ENCODE results near the gene ACER3. TPM values are rescaled to one million over a fixed set of nuclear protein-coding genes. Genes with fewer than 3 reads are reported as not detected.
"Not testable (repeated sequence)": the region's sequence is repeated elsewhere in the genome, so short reads cannot be mapped to it uniquely, and the experiment has no call there.

Gene ACER3
- total RNA-seq = 13.3 and 13.7 TPM in 2 replicates

DNA sequence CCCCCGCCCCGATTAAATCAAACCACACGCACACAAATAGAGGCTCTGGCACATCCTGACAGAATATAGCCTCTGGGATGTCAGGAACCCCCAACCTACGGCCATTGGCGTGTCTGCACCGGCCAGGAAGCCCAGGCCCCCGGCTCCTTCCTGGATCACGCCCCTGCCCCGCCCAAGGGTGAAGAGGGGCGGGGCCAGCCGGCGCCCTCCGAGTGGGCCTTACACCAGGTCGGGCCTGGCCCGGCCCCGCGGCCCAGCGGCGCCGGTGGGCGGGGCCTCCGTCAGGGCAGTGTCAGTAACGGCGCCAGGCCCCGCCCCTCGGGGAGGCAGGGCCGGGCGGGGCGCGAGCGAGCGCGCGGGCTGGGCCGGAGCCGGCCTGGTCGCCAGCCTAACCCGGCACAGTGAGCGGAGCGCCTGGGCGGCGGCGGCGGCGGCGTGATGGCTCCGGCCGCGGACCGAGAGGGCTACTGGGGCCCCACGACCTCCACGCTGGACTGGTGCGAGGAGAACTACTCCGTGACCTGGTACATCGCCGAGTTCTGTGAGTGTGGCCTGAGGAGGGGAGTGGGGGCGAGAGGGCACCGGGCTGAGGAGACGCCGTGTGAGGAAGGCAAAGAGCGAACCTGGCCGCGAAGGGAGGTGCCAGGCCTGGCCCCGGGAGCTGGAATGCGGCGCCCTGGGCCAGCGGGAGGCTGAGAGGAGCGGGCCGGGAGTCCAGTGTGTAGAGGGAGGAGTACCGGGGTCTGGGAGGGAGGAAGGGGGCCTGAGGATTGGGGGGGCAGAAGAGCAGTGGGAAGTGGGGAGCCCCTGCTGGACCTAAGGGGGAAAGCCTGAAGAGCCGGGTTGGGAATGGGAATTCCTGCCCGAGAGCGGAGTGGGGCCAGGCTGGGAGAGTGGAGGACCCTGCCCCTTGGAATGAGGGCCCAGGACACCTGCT lies at the start of gene ACER3:
Gene ACER3, plus strand, starts transcription at position 380 of the 937 bp plus-strand sequence. Its CDS starts 59 bp downstream, at position 439.
- intact Hi-C loops (cut with micrococcal nuclease) = loop anchor here (1.0 to 5.0 kb wide), 8 partner anchors 51 to 960 kb away; partner anchors contain the start of genes AAMDC, CAPN5, GVQW3 and RSF1

DNA sequence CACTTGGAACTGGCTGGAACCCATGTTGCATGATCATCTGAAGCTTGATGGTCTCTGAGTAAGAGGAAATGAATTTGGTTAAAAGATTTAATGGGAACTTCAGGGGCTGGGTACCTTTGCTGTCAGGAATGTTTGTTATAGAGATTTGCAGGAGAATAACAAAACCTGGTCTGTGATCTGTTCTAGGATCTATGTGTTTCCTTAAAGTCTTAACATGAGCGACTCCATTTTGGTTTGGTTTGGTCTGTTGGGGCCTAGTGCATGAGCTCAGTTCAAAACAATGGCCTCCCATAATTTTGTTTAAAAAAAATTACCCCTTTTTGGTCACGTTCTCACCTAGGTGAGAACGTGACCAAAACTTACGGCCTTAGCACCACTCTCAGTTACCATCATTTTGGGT lies 49.5 kb upstream of the ACER3 start:
- intact Hi-C loops (cut with micrococcal nuclease) = loop anchor here (2.0 kb wide), 1 partner anchor 272 kb away; no protein-coding TSS in a partner anchor

- intact Hi-C loops (cut with micrococcal nuclease) = no loop called here
These were observed 46.3 kb upstream of the ACER3 start for GRCh38 chr11:76814414-76814813.

- intact Hi-C loops (cut with micrococcal nuclease) = loop anchor here (5.0 kb wide), 1 partner anchor 87 kb away; no protein-coding TSS in a partner anchor
These were observed 45.0 kb upstream of the ACER3 start for GRCh38 chr11:76815678-76816077.

- intact Hi-C loops (cut with micrococcal nuclease) = no loop called here
These were observed 40.5 kb upstream of the ACER3 start for GRCh38 chr11:76820184-76820566.

- intact Hi-C loops (cut with micrococcal nuclease) = not testable (repeated sequence)
These were observed 39.3 kb upstream of the ACER3 start for GRCh38 chr11:76821396-76821795.

- intact Hi-C loops (cut with micrococcal nuclease) = no loop called here
These were observed 38.3 kb upstream of the ACER3 start for GRCh38 chr11:76822406-76822805.

GRCh38 chr11:76823481-76824028 lies 37.2 kb upstream of the ACER3 start:
- intact Hi-C loops (cut with micrococcal nuclease) = no loop called here

GRCh38 chr11:76824083-76824939 lies 36.4 kb upstream of the ACER3 start:
- intact Hi-C loops (cut with micrococcal nuclease) = no loop called here

DNA sequence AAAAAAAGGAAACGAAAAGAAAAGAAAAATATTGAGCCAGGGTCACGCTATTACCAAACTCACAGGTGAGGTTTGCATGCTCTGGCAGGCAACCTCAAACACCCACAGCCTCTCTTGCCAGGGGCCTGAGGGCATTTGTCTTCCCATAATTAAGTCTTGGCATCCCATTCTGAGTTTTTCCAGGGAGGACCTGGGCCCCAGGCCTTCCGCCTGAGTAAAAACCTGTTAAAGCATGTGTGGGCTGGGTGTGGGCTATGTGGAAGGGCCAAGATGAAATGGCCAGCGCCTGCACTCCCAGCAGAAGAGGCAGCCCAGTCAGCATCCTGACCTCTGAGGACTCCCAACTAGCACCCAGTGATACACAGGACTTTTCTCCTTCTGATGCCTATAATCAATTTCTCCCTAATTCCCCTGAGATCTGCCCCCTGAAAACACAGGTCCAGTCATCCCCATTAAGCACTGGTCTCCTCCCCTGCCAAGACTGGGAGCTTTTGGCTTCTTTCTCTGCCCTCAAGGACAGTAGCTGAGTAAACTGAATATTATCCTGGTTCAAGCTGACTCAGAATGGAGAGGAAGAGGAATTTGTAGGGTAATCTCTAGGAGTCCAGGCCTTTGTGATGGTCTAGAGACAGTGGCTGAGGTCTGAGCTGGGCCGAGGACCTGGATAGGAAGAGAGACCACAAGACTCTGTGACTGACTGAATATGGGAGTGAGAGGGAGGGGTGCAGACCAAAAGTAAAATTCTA lies 35.6 kb upstream of the ACER3 start:
- intact Hi-C loops (cut with micrococcal nuclease) = no loop called here

DNA sequence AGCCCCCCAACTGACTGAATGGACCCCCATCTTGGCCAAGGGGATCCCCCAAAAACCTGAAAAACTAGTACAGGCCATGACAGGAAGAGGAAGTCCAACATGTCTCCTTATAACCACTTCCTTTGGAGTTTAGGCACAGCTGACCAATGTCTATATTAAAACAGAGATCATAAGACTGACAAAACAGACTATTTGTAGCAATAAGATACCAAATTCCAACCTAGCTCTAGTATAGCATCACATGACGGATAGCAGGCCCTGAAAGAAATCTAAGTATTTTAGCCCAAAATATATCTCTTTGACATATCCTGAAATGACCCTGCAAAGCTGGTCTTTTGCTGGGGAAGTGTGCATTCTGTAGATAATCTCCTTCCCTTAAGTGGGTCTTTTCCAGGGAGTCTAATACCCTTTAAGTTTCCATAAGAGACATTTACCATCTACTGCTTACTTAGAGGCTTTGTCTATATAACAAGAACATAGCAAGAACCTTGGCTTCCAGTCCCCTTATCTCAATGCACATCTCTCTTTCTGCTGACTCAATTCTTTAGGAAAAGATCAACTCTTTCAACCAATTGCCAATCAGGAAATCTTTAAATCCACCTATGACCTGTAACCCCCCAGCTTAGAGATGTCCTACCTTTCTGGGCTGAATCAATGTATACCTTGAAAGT lies 34.9 kb upstream of the ACER3 start:
- intact Hi-C loops (cut with micrococcal nuclease) = no loop called here

GRCh38 chr11:76826508-76826907 lies 34.2 kb upstream of the ACER3 start:
- intact Hi-C loops (cut with micrococcal nuclease) = not testable (repeated sequence)

DNA sequence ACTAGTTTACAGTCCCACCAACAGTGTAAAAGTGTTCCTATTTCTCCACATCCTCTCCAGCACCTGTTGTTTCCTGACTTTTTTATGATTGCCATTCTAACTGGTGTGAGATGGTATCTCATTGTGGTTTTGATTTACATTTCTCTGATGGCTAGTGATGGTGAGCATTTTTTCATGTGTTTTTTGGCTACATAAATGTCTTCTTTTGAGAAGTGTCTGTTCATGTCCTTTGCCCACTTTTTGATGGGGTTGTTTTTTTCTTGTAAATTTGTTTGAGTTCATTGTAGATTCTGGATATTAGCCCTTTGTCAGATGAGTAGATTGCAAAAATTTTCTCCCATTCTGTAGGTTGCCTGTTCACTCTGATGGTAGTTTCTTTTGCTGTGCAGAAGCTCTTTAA lies 33.7 kb upstream of the ACER3 start:
- intact Hi-C loops (cut with micrococcal nuclease) = not testable (repeated sequence)

GRCh38 chr11:76830639-76831327 lies 29.9 kb upstream of the ACER3 start:
- intact Hi-C loops (cut with micrococcal nuclease) = no loop called here

GRCh38 chr11:76831686-76832310 lies 28.9 kb upstream of the ACER3 start:
- intact Hi-C loops (cut with micrococcal nuclease) = no loop called here

DNA sequence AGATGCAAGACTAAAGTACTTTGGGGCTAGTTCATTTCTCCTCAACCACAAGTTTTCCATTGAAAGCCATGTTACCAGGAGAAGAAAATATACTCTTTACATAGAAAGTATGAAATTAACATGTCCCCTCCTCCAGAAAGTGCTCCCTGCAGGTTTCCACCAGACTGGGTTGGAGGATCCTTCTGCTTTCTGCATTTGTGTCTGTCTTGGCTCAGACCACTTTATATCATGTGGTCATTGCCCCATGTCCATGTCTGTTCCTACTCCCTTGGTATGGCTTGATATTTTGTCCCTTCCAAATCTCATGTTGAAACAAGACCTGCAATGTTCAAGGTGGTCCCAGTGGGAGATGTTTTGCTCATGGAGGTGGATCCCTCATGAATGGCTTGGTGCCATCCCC lies 28.4 kb upstream of the ACER3 start:
- intact Hi-C loops (cut with micrococcal nuclease) = no loop called here

GRCh38 chr11:76834151-76834550 lies 26.6 kb upstream of the ACER3 start:
- intact Hi-C loops (cut with micrococcal nuclease) = no loop called here

DNA sequence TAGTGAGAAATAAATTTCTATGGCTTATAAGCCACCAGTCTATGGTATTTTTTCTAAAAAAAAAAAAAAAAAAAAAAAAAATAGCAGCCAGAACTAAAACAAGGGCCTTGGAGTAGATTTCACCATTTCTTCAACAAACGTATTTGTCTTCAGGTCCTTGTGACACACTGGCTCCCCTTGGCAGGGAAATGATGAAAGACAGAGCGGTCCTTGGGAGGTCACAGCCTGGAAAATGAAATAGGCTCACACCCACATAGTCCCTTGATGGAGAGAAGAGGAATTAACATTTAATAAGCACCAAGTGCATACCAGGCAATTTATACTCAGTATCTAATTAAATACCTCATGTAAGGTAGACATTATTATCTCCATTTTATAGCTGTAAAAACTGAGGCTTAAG lies 25.7 kb upstream of the ACER3 start:
- intact Hi-C loops (cut with micrococcal nuclease) = no loop called here

DNA sequence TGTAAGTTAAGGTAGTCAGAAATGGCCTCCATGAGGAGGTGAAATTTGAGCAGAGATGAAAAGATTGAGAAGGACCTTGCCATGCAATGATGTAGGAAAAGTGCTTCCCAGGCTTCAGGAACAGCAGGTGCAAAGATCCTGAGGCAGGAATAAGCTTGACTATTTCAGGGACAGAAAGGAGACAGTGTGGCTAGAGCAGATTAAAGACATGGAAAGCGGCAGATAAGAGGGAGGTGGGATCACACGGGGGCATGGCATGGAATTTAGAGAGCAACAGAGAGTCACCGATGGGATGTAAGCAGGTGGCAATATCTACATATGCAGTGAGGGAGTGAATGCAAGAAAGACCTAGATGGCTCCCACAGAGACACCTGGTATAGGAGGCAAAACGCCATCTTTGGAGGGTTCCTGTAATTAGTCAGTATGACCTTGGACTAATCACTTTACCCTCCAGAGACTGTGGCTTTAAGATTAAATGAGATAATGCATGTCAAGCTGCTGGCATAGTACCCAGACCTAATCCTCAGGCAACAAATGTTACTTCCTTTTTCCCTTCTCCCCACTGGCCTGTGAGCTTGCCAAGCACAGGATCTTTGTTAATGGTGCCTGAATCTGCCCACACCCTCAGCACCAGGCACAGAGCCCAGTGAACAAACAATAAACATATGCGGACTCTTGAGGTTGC lies 24.6 kb upstream of the ACER3 start:
- intact Hi-C loops (cut with micrococcal nuclease) = no loop called here

Measured in T-helper 1 cell treated with Interleukin-12 subunit alpha and Interleukin-12 subunit beta and Interleukin-4 antibody, amounts not matched to agents 30 ng/mL and 1 ng/mL, for 36 hours (primary cell).